HG03066 (cell line): ENCODE measurements around the gene CDS2.

Source experiments
- ATAC-seq: cut with Tn5 transposase; IDR thresholded peaks from one replicate; pipeline ENCODE4 v1.9.1; 2021; ENCODE audit warnings: low read depth; ENCODE audit not compliant: unreplicated experiment

CDS2 gene

GRCh38 chr20:5149892-5150225, 23.1 kb downstream of the CDS2 start:
- no peak for ATAC-seq

DNA sequence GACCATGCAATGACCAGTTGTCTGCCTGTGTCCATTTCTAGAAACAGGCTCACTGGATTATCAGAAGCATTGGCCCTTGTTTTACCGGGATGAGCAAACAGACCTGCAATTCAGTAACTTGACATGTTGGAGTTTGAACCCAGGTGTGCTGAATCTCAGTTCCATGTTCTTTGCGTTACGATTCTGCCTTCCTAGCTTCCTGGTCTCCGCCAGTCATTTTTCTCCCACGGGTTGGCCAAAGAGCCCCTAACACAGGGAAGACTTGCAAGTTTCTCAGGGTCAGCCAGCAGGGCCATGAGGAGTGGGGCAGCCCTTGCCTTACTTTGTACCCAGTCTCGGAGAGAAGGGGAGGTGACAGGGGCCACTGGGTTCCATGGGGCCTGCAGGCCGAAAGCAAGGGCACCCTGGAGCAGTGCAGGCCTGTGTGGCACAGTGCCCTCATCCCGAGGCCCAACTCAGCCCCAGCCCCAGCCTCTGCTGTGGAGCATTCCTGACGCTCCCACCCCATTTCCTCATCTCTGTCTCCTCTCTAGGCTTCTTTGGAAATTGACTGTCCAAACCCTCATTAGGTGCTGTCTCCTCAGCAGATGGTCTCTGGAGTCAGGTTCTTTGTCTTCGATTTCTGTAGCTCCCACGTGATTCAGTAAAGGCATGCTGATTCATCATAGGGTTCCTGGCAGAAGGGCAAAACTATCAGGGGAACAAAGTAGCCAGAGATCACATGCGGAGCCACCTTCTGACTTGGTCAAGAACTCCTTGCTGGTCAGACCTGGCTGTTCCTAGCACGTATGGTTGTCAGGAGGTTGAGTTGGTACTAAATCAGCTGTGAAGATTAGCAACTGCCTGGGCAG, 23.6 kb downstream of the CDS2 start:
- ATAC-seq, result no peak

GRCh38 chr20:5153152-5153467, 26.3 kb downstream of the CDS2 start:
- no peak for ATAC-seq

- no peak for ATAC-seq
These were observed 27.1 kb downstream of the CDS2 start for GRCh38 chr20:5153612-5154542.

DNA sequence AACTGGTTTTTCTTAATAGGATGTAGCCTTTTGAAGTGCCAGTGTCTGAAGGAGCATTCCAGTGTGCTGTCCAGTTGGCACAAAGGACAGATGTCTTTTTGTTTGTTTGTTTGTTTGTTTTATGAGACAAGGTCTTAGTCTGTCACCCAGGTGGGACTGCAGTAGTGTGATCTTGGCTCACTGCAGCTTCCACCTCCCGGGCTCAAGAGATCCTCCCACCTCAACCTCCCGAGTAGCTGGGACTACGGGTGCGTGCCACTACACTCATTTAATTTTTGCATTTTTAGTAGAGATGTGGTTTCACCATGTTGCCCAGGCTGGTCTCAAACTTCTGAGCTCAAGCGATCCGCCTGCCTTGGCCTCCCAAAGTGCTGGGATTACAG, 27.7 kb downstream of the CDS2 start:
- no peak for ATAC-seq

DNA sequence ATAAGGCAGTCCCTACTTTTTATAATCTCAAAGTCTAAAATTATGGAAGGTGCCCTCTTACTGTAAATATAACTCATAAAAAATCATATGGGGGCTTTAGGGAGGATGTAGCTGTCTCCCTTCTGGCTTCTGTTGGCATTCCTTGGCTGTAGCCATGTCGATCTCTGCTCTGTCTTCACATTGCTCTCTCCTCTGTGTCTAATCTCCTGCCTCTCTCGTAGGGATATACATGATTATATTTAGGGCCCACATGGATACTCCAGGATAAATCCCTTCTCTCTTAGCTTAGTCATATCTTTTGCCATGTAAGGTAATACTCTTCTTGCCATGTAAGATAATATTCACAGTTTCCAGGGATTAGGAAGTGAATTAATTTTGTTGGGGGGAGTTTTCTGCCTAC, 28.6 kb downstream of the CDS2 start:
- ATAC-seq, result no peak

DNA sequence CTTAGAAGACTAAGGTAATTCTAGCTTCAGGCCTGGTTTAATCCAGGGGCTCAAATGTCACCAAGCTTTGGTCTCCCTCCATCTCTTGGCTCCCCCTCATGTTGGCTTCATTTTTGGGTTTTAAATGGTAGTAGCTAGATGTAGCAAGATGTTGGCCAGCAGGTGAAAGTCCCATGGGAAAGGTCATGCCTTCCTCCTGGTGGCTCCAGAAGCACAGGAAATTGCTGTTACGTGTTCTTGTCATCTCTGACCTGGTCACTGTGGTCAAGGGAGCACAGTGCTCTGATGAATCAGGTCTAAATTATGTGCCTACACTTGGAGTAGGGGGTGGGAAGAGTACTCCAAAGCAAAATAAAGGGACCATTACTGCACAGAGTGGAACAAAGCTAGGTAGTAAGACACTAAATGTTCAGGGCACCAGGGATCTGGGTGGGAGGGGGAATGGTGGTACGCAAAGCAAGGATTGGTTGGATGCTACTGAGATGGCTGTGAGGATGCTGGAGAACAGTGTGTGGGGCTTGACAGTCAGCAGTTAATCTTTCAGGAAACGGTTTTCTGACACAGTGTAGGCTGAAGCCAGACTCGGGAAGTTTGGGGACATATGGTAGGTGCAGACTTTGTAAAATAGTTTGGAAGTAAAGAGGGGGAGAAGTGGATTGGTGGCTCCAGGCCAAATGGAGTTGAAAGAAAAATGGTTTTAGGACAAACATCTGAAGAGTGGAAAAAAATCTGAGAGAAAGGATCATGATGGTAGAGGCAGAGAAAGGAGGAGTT, 30.1 kb downstream of the CDS2 start:
- ATAC-seq, result no peak

DNA sequence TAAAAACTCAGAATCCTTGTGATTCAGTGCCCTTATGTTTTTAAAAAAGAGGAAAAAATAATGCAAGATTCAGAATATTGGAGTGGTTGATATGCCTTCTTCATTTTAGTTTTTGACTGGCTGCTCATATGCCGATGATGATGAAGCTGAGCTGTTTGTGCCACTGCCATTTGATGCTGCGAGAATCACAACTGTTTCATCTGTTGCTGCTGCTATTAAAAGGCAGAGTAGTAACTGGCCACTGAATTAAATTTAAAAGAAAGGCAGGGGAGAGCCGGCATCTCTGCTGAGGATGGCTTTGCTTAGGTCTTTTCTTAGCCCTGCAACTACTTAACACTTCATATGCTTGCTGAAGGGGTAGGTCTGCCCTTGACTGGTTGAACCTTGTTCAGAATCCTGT, 33.1 kb downstream of the CDS2 start:
- ATAC-seq, result no peak

GRCh38 chr20:5160882-5161281, 34.1 kb downstream of the CDS2 start:
- ATAC-seq, result no peak

DNA sequence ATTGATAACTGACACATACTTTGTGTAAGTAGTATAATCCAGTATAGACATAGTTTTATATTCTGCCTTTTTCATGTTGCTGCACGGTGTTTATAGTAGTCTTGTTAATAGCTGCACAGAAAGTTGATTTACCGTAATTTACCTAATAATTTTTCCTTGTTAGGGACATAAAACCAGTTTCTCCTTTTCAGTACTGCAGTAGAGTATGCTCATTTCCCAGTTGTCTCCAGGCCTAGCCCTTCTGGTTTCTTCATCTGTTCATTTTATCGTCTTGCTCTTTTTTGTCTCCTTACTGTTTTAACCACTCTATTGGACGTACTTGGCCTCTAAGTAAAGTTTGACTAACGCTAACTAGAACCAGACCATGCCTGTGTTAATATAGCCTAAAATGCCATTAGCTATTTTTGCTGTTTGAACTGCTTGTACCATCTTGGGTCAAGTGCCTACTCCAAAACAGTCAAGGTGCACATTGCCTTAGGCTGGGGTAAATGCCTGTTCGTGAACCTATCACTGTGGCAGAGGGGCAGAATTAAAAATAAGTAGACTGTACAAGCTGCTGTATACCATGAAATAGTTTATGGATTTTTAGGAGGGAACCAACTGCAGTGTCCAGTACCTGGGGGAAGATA, 34.8 kb downstream of the CDS2 start:
- ATAC-seq, result no peak

GRCh38 chr20:5164645-5165625, 38.1 kb downstream of the CDS2 start:
- ATAC-seq, result no peak

GRCh38 chr20:5168651-5169396, 42.0 kb downstream of the CDS2 start:
- ATAC-seq, result no peak

DNA sequence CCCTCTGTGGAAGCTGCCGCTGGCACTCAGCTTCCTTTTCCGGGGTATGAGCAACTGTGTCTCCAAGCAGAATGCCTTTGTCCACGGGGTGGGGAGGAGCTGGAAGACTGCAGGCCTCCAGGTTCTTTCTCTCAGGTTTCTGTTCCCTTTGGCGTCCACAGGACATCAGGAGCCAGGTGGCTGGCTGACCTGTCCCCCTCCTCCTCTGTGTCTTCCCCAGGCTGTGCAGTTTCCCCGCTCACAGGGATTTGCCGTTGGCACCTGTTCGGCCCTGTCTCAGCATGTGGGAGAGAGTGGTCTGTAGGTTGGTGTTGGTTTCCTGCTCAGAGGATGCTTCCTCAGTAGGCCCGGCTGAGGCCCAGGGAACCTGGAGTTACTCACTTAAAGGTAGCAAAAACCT, 43.5 kb downstream of the CDS2 start:
- no peak for ATAC-seq

GRCh38 chr20:5171064-5171789, 44.4 kb downstream of the CDS2 start:
- no peak for ATAC-seq

- no peak for ATAC-seq
These were observed 45.0 kb downstream of the CDS2 start for GRCh38 chr20:5171790-5172164.

GRCh38 chr20:5172167-5172601, 45.4 kb downstream of the CDS2 start:
- no peak for ATAC-seq

- no peak for ATAC-seq
These were observed 46.2 kb downstream of the CDS2 start for GRCh38 chr20:5172903-5173463.

- ATAC-seq, result no peak
These were observed 46.9 kb downstream of the CDS2 start for GRCh38 chr20:5173751-5174150.
